ENCODE data around the gene ETV3L.

The ETV3L gene

GRCh38 chr1:157111396-157112165 is 12.0 kb upstream of the ETV3L start:
- H3K27ac ChIP-seq = no peak overlapping the region
- TF ChIP-seq CTCF (conservative IDR thresholded peaks at IDR 0.05) = no peak

- no peak for TF ChIP-seq CTCF (conservative IDR thresholded peaks at IDR 0.05)
- H3K27ac ChIP-seq = no peak overlapping the region
These were observed 11.1 kb upstream of the ETV3L start for GRCh38 chr1:157110686-157111085.

- no peak overlapping the region for H3K27ac ChIP-seq
- no peak for TF ChIP-seq CTCF (conservative IDR thresholded peaks at IDR 0.05)
These were observed 10.4 kb upstream of the ETV3L start for GRCh38 chr1:157110003-157110402.

- no peak overlapping the region for H3K27ac ChIP-seq
- TF ChIP-seq CTCF (conservative IDR thresholded peaks at IDR 0.05) = no peak
These were observed 8.8 kb upstream of the ETV3L start for GRCh38 chr1:157108448-157108847.

- no peak overlapping the region for H3K27ac ChIP-seq
- no peak for TF ChIP-seq CTCF (conservative IDR thresholded peaks at IDR 0.05)
These were observed 8.1 kb upstream of the ETV3L start for GRCh38 chr1:157107702-157108101.

- no peak for TF ChIP-seq CTCF (conservative IDR thresholded peaks at IDR 0.05)
- no peak overlapping the region for H3K27ac ChIP-seq
These were observed 7.2 kb upstream of the ETV3L start for GRCh38 chr1:157106813-157107189.

GRCh38 chr1:157105988-157106812 is 6.6 kb upstream of the ETV3L start:
- no peak for TF ChIP-seq CTCF (conservative IDR thresholded peaks at IDR 0.05)
- H3K27ac ChIP-seq = no peak overlapping the region

Data from VCaP (cell line).